Osteoblast (primary cell): ENCODE data around the gene TBC1D9B. TPM values are rescaled to one million over a fixed set of nuclear protein-coding genes. Genes with fewer than 3 reads are reported as not detected.
A peak's percentile ranks its signal among the peaks of the same experiment; 100 is the strongest.

ENCODE experiments used
- DNase-seq: peaks from one replicate; pipeline ENCODE4 v3.0.0; 2011; ENCODE audit warnings: low spot score, mixed read lengths; ENCODE audit not compliant: insufficient read length; ENCODE audit errors: missing footprints
- H2AFZ ChIP-seq: 2 replicates; pipeline ENCODE4 v1.6.0; 2011; ENCODE audit warnings: mild to moderate bottlenecking, low read length
- H3K27ac ChIP-seq: 2 replicates; pipeline ENCODE4 v1.5.1; 2011; ENCODE audit warnings: mild to moderate bottlenecking, low read depth, low read length, moderate library complexity
- H3K27me3 ChIP-seq: 2 replicates; pipeline ENCODE4 v1.6.0; 2012; ENCODE audit warnings: mild to moderate bottlenecking, control low read depth, inconsistent platforms, low read length, moderate library complexity; ENCODE audit not compliant: insufficient read depth
- H3K36me3 ChIP-seq: 2 replicates; pipeline ENCODE4 v1.5.1; 2011; ENCODE audit warnings: mild to moderate bottlenecking, low read length, control low read depth, moderate library complexity; ENCODE audit not compliant: insufficient read depth
- H3K4me1 ChIP-seq: 2 replicates; pipeline ENCODE4 v1.5.1; 2011; ENCODE audit warnings: mild to moderate bottlenecking, low read length, control low read depth, moderate library complexity; ENCODE audit not compliant: insufficient read depth
- H3K4me2 ChIP-seq: 2 replicates; pipeline ENCODE4 v1.6.0; 2011; ENCODE audit warnings: mild to moderate bottlenecking, low read length; ENCODE audit not compliant: insufficient read depth
- H3K4me3 ChIP-seq: fragments of 200-600 bp; sonication (generic); 3 replicates; pipeline ENCODE4 v1.5.1; 2012; ENCODE audit warnings: mild to moderate bottlenecking, low read length, inconsistent platforms; ENCODE audit not compliant: insufficient read depth
- H3K79me2 ChIP-seq: 2 replicates; pipeline ENCODE4 v1.6.0; 2012; ENCODE audit warnings: mild to moderate bottlenecking, low read length, control low read depth, inconsistent platforms; ENCODE audit not compliant: insufficient read depth
- H3K9me3 ChIP-seq: 2 replicates; pipeline ENCODE4 v1.5.1; 2011; ENCODE audit warnings: low read depth, low read length, control low read depth
- H4K20me1 ChIP-seq: 2 replicates; pipeline ENCODE4 v1.6.0; 2012; ENCODE audit warnings: mild to moderate bottlenecking, low read length, control low read depth; ENCODE audit not compliant: insufficient read depth
- total RNA-seq: library from RNA; depleted of rRNA; stranded (reverse); fragments of >200 nt; gene quantifications from 2 replicates; pipeline ENCODE4 v1.2.3, GENCODE V29; 2012
- TF ChIP-seq, protein P1 (sequence below): IDR thresholded peaks from 2 replicates; pipeline ENCODE4 v1.5.1; 2011; ENCODE audit warnings: mild to moderate bottlenecking, low read depth, low read length, moderate library complexity; ENCODE audit errors: extremely low read depth

The TBC1D9B gene
- total RNA-seq, 1 donor: 89.4 TPM

DNA sequence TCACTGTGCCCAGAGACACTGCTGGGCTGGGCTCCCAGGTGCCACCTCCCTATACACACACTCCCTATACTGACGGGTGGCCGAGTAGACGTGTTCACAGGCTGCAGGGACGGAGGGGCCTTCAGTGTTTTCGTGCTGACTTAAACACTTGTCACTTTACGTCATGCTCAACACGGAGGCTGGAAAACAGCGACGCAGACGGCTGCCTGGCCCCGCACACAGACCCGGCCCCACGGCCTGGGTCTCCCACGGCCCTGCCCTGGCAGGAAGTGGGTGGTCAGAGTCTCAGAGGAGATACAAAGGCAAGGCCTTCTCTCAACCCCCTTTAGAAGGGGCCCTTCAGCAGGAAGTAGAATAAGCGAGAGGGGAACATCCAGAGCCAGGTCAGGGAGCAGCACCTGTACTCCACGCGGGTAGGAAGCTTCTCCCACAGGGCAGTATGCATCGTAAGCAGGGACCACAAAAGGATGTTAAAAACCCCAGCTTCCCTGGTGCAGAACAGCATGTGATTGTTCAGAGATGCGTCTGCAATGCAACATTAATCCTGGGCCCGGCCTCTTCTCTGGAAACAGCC is 11.9 kb upstream of the TBC1D9B start:
- H3K27ac ChIP-seq: no peak overlapping the region
- no peaks in the 10 kb centered on the region for H3K4me1 ChIP-seq
- H3K36me3 ChIP-seq: no peaks in the 10 kb centered on the region
- H2AFZ ChIP-seq: no peak overlapping the region
- TF ChIP-seq, protein P1, sequence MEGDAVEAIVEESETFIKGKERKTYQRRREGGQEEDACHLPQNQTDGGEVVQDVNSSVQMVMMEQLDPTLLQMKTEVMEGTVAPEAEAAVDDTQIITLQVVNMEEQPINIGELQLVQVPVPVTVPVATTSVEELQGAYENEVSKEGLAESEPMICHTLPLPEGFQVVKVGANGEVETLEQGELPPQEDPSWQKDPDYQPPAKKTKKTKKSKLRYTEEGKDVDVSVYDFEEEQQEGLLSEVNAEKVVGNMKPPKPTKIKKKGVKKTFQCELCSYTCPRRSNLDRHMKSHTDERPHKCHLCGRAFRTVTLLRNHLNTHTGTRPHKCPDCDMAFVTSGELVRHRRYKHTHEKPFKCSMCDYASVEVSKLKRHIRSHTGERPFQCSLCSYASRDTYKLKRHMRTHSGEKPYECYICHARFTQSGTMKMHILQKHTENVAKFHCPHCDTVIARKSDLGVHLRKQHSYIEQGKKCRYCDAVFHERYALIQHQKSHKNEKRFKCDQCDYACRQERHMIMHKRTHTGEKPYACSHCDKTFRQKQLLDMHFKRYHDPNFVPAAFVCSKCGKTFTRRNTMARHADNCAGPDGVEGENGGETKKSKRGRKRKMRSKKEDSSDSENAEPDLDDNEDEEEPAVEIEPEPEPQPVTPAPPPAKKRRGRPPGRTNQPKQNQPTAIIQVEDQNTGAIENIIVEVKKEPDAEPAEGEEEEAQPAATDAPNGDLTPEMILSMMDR: no peak
- H4K20me1 ChIP-seq: no peaks in the 10 kb centered on the region
- H3K4me2 ChIP-seq: no peak overlapping the region
- peak; percentile 11 for DNase-seq
- H3K79me2 ChIP-seq: no peaks in the 10 kb centered on the region
- H3K27me3 ChIP-seq: peaks cover 4% of the 10 kb centered on the region
- no peaks in the 10 kb centered on the region for H3K9me3 ChIP-seq
- no peak overlapping the region for H3K4me3 ChIP-seq

DNA sequence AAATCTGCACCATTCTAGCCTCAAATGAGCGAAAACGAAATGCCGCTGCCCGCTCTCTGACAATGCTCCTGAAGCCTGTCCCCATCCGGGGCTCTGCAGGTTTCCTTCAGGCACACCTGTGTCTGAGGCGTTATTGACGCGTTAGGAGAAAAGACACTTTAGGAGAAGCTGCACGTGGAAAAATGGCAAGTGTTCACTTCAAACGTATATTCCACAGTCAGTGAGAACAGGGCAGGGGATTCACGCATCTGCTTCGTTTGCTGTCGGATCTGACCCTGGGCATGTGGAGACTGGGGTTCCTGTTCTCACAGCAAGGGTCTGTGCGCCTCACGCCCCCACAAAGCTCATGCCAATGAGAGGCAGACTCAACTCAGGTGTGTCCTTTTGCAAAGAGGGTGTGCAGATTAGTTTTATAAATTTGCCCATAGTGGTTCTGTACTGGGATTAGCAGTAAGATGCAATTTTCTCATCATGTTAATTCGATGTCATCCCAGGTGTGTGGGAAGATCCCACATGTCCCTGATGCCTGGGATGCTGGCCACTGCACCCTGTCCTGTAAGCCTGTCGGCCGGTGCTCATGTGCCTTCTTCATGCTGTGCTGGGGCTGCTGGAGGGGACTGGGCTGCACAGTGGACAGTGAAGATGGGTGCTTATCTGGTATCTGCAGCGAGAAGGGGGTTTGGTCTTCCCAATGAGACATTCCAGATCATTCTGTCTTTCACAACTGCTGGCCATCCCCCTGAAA is 11.2 kb upstream of the TBC1D9B start:
- Histone ChIP-seq H3K4me2 (no peak overlapping the region), H3K9me3 (no peaks in the 10 kb centered on the region), H3K79me2 (no peaks in the 10 kb centered on the region), H2AFZ (no peak overlapping the region), H4K20me1 (no peaks in the 10 kb centered on the region), H3K4me1 (peaks cover 5% of the 10 kb centered on the region), H3K27ac (no peak overlapping the region), H3K36me3 (no peaks in the 10 kb centered on the region), H3K4me3 (no peak overlapping the region), H3K27me3 (peaks cover 4% of the 10 kb centered on the region)
- TF ChIP-seq, protein P1: no peak
- DNase-seq: peak; percentile 52

- TF ChIP-seq, protein P1: no peak
- Histone ChIP-seq H3K4me2 (no peak overlapping the region), H3K27ac (no peak overlapping the region), H3K79me2 (no peaks in the 10 kb centered on the region), H3K4me3 (no peak overlapping the region), H3K4me1 (peaks cover 9% of the 10 kb centered on the region), H2AFZ (no peak overlapping the region), H3K27me3 (peaks cover 4% of the 10 kb centered on the region), H4K20me1 (no peaks in the 10 kb centered on the region), H3K36me3 (no peaks in the 10 kb centered on the region), H3K9me3 (no peaks in the 10 kb centered on the region)
- DNase-seq: peak; percentile 66
These were observed 8.8 kb upstream of the TBC1D9B start for GRCh38 chr5:179916523-179916922.

DNA sequence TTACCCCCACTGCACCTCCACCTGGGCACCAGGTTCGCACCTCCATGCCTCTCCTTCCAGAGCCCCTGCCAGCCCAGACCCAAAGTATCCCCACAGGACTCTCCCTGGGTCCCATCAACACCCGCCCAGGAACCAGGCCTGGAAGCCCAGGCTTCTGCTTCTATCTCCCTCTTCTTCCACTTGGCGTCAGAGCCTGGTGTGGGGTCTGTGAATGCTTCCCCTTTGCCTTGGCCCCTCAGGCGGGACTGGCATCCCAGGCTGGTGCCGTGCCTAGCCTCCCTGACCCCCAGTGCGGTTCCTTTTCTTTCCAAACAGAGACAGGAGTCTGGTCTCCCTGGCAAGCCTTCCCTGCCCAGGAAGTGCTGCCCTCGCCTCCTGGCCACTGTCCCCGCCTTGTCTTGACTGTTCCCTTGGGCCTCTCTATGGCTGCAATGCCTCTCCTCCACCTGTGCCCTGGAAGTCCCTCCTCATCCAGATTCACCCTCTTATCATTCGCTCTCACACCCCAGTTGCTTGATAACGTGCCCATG is 7.8 kb upstream of the TBC1D9B start:
- Histone ChIP-seq H3K4me1 (peaks cover 9% of the 10 kb centered on the region), H3K4me3 (no peak overlapping the region), H3K36me3 (no peaks in the 10 kb centered on the region), H3K27me3 (peaks cover 4% of the 10 kb centered on the region), H2AFZ (no peak overlapping the region), H3K27ac (no peak overlapping the region), H4K20me1 (no peaks in the 10 kb centered on the region), H3K79me2 (no peaks in the 10 kb centered on the region), H3K9me3 (no peaks in the 10 kb centered on the region), H3K4me2 (no peak overlapping the region)
- TF ChIP-seq, protein P1: no peak
- DNase-seq: peak; percentile 42
